ENCODE measurements around the gene SBK3.
"Not testable (repeated sequence)": the region's sequence is repeated elsewhere in the genome, so short reads cannot be mapped to it uniquely, and the experiment has no call there.

Gene SBK3

GRCh38 chr19:55545443-55545842 is at the start of gene SBK3:
SBK3 (minus strand) TSS chr19:55545543; CDS start chr19:55545543, 0 bp downstream.
- no peak for DNase-seq (ENCODE audit: low spot score)

- no peak for DNase-seq (ENCODE audit: low spot score)
These were observed 47.9 kb upstream of the SBK3 start for GRCh38 chr19:55593096-55593772.

GRCh38 chr19:55592391-55593090 is 47.2 kb upstream of the SBK3 start:
- DNase-seq (ENCODE audit: low spot score) = no peak

- DNase-seq (ENCODE audit: low spot score) = no peak
These were observed 46.2 kb upstream of the SBK3 start for GRCh38 chr19:55591555-55591954.

- DNase-seq (ENCODE audit: low spot score) = no peak
These were observed 45.3 kb upstream of the SBK3 start for GRCh38 chr19:55590617-55591016.

GRCh38 chr19:55590109-55590508 is 44.8 kb upstream of the SBK3 start:
- no peak for DNase-seq (ENCODE audit: low spot score)

GRCh38 chr19:55588738-55589137 is 43.4 kb upstream of the SBK3 start:
- no peak for DNase-seq (ENCODE audit: low spot score)

GRCh38 chr19:55586976-55587668 is 41.8 kb upstream of the SBK3 start:
- peak; percentile 84 for DNase-seq (ENCODE audit: low spot score)

- DNase-seq (ENCODE audit: low spot score) = no peak
These were observed 40.5 kb upstream of the SBK3 start for GRCh38 chr19:55585658-55586339.

- no peak for DNase-seq (ENCODE audit: low spot score)
These were observed 39.5 kb upstream of the SBK3 start for GRCh38 chr19:55584871-55585270.

GRCh38 chr19:55583897-55584296 is 38.6 kb upstream of the SBK3 start:
- not testable (repeated sequence) for DNase-seq (ENCODE audit: low spot score)

- not testable (repeated sequence) for DNase-seq (ENCODE audit: low spot score)
These were observed 36.9 kb upstream of the SBK3 start for GRCh38 chr19:55582284-55582683.

GRCh38 chr19:55581823-55582223 is 36.5 kb upstream of the SBK3 start:
- DNase-seq (ENCODE audit: low spot score) = no peak

GRCh38 chr19:55581145-55581822 is 35.9 kb upstream of the SBK3 start:
- DNase-seq (ENCODE audit: low spot score) = no peak

GRCh38 chr19:55580628-55581144 is 35.3 kb upstream of the SBK3 start, which contains the start of gene ZNF579:
ZNF579 (minus strand) TSS chr19:55580848; CDS start chr19:55579639, 1,209 bp downstream.
- DNase-seq (ENCODE audit: low spot score) = peak; percentile 70

- DNase-seq (ENCODE audit: low spot score) = no peak
These were observed 34.7 kb upstream of the SBK3 start for GRCh38 chr19:55579766-55580621.

- no peak for DNase-seq (ENCODE audit: low spot score)
These were observed 33.7 kb upstream of the SBK3 start for GRCh38 chr19:55578761-55579747.

- DNase-seq (ENCODE audit: low spot score) = no peak
These were observed 32.9 kb upstream of the SBK3 start for GRCh38 chr19:55578031-55578760.

GRCh38 chr19:55576746-55577145 is 31.4 kb upstream of the SBK3 start:
- no peak for DNase-seq (ENCODE audit: low spot score)
